Neuronal stem cell (in vitro differentiated cells): ENCODE data around the gene HAAO. TPM values are rescaled to one million over a fixed set of nuclear protein-coding genes. Genes with fewer than 3 reads are reported as not detected.

ENCODE experiments used
- DNase-seq: peaks from one replicate; pipeline ENCODE4 v3.0.0-alpha.2; 2013; ENCODE audit warnings: low spot score
- H2AFZ ChIP-seq: one replicate; pipeline ENCODE4 v1.6.1; 2013; ENCODE audit warnings: mild to moderate bottlenecking, low read length, inconsistent platforms
- H2AK5ac ChIP-seq: 2 replicates; pipeline ENCODE4 v1.6.1; 2013; ENCODE audit warnings: low read depth, mild to moderate bottlenecking, inconsistent platforms, low read length, moderate library complexity, mixed read lengths
- H2BK120ac ChIP-seq: 2 replicates; pipeline ENCODE4 v1.6.1; 2013; ENCODE audit warnings: low read depth, mild to moderate bottlenecking, inconsistent platforms, low read length, moderate library complexity, mixed read lengths
- H2BK12ac ChIP-seq: one replicate; pipeline ENCODE4 v1.6.1; 2013; ENCODE audit warnings: low read length, inconsistent platforms
- H2BK15ac ChIP-seq: 2 replicates; pipeline ENCODE4 v1.6.1; 2013; ENCODE audit warnings: mild to moderate bottlenecking, low read length, inconsistent platforms, mixed read lengths
- H2BK5ac ChIP-seq: one replicate; pipeline ENCODE4 v1.6.1; 2013; ENCODE audit warnings: inconsistent platforms, mild to moderate bottlenecking, low read length, moderate library complexity
- H3K14ac ChIP-seq: one replicate; pipeline ENCODE4 v1.6.1; 2013; ENCODE audit warnings: low read length, inconsistent platforms
- H3K18ac ChIP-seq: 2 replicates; pipeline ENCODE4 v1.6.1; 2013; ENCODE audit warnings: low read length, inconsistent platforms
- H3K23ac ChIP-seq: 2 replicates; pipeline ENCODE4 v1.6.1; 2013; ENCODE audit warnings: low read depth, mild to moderate bottlenecking, mixed read lengths, low read length, inconsistent platforms; ENCODE audit not compliant: poor library complexity
- H3K27ac ChIP-seq: replicated peaks from 3 replicates; pipeline ENCODE4 v1.5.1; 2013; ENCODE audit warnings: low read length, inconsistent platforms
- H3K27me3 ChIP-seq, 3 experiments: 2 replicates each; pipeline ENCODE4 v1.6.1; 2013; ENCODE audit warnings: low read length in 3 of 3, mild to moderate bottlenecking in 2 of 3, inconsistent platforms in 1 of 3, low read depth in 1 of 3, mixed read lengths in 1 of 3, moderate library complexity in 1 of 3; ENCODE audit not compliant: control insufficient read depth in 3 of 3, insufficient read depth in 3 of 3
- H3K36me3 ChIP-seq, 2 donors: replicated peaks in 1 of 2; 2 replicates each; pipeline ENCODE4 v1.6.1; 2013; ENCODE audit warnings: low read length in 2 of 2; ENCODE audit not compliant: control insufficient read depth in 2 of 2, insufficient read depth in 2 of 2
- H3K4ac ChIP-seq: 2 replicates; pipeline ENCODE4 v1.6.1; 2013; ENCODE audit warnings: inconsistent platforms, mild to moderate bottlenecking, low read length, moderate library complexity
- H3K4me1 ChIP-seq, 2 donors: 1 replicate in 1 of 2; 2 replicates in 1 of 2; pipeline ENCODE4 v1.6.1; 2013; ENCODE audit warnings: low read length in 2 of 2, low read depth in 1 of 2; ENCODE audit not compliant: control insufficient read depth in 2 of 2, insufficient read depth in 1 of 2
- H3K4me2 ChIP-seq: one replicate; pipeline ENCODE4 v1.6.1; 2013; ENCODE audit warnings: mild to moderate bottlenecking, low read length, inconsistent platforms; ENCODE audit not compliant: insufficient read depth, poor library complexity, severe bottlenecking
- H3K4me3 ChIP-seq, 2 donors: 2 replicates each; pipeline ENCODE4 v1.5.1; 2013; ENCODE audit warnings: low read length in 2 of 2, mild to moderate bottlenecking in 2 of 2, inconsistent platforms in 1 of 2, moderate library complexity in 1 of 2
- H3K79me1 ChIP-seq: one replicate; pipeline ENCODE4 v1.6.1; 2013; ENCODE audit warnings: low read depth, mild to moderate bottlenecking, inconsistent platforms, low read length, moderate library complexity
- H3K9ac ChIP-seq: one replicate; pipeline ENCODE4 v1.6.1; 2013; ENCODE audit warnings: mild to moderate bottlenecking, low read depth, low read length, inconsistent platforms; ENCODE audit not compliant: poor library complexity
- H3K9me3 ChIP-seq, 2 donors: replicated peaks in 1 of 2; 2 replicates each; pipeline versions ENCODE3 to v1.6.1; 2013; ENCODE audit warnings: low read length in 2 of 2, mild to moderate bottlenecking in 2 of 2, inconsistent platforms in 1 of 2, low read depth in 1 of 2, mixed read lengths in 1 of 2, moderate library complexity in 1 of 2; ENCODE audit not compliant: control insufficient read depth in 2 of 2, insufficient read depth in 1 of 2
- H4K8ac ChIP-seq: one replicate; pipeline ENCODE4 v1.6.1; 2013; ENCODE audit warnings: low read depth, mild to moderate bottlenecking, inconsistent platforms, low read length, moderate library complexity
- H4K91ac ChIP-seq: one replicate; pipeline ENCODE4 v1.6.1; 2013; ENCODE audit warnings: low read length, low read depth, mild to moderate bottlenecking, inconsistent platforms; ENCODE audit not compliant: poor library complexity
- WGBS, 2 donors: extraction: QIAGEN DNeasy Blood & Tissue Kit; methylation state at CpG; one replicate each; pipeline ENCODE4 v1.1.7; 2013; ENCODE audit warnings: missing lambda C conversion rate in 2 of 2, mixed read lengths in 1 of 2; ENCODE audit not compliant: insufficient read length in 2 of 2, insufficient replicate concordance in 1 of 2; ENCODE audit errors: extremely low coverage in 2 of 2; 5-methylcytosine and 5-hydroxymethylcytosine counted together
- polyA plus RNA-seq, 2 experiments: library from polyadenylated mRNA; stranded (reverse); fragments of 200-250 nt; gene quantifications; one replicate each; pipeline ENCODE4 v1.2.3, GENCODE V29; 2013

The HAAO gene
- 2.1 TPM for polyA plus RNA-seq (2013, experiment 1 of 2)
- 2.5 TPM for polyA plus RNA-seq (2013, experiment 2 of 2)

DNA sequence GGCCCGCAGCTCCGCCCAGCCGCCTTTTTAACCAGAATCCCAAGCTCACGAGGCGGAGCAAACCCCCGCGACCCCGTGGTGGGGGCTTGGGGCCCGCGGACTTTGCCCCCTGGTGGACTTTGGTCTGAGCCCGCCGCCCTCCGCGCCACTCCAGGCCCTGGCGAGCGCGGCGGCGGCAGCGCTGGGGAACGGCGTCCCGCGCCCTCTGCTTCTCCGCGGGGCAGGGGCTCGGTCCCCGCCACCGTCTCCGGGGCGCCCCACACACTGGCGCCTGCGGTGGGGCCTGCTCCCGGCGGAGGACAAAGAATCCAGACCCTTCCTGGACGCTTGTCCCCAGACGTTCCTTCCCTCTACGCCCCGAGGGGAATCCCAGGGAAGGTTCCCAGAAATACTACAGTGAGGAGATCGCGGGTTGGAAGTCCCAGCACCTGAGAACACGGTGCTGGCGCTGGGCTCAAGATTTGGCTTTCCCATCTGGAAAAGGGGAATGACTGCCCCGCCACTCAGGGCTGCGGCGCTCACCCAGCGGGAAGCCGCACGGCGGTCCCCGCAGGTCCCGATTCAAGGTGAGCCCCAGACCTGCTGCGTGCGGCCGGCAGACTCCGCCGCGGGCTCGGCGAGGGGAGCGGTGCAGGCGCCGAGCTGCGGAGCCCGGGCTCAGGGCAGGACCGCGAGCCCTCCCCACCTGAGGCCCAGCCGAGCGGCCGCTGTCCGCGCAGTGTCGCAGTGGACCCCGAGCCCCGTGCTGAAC is at the start of gene HAAO:
Gene HAAO, minus strand, starts transcription at position 1 of the 751 bp plus-strand sequence. CDS start 47 bp downstream, outside the sequence.
- Histone ChIP-seq H2BK120ac (no peak within 1 kb of the TSS), H4K8ac (peak within 1 kb of the TSS; percentile 3), H3K36me3 (no peaks in the 10 kb centered on the region), H2BK15ac (peak within 1 kb of the TSS; percentile 57), H3K14ac (no peak within 1 kb of the TSS), H3K4ac (no peak within 1 kb of the TSS), H3K4me3 (peak within 1 kb of the TSS in 1 of 2 donors; percentile 85), H3K27ac (peak within 1 kb of the TSS; percentile 27), H2AFZ (peak within 1 kb of the TSS; percentile 74), H3K4me2 (peak within 1 kb of the TSS; percentile 75), H3K4me1 (peaks cover 0 to 4% of the 10 kb centered on the region in 2 donors), H3K9me3 (peaks cover 3 to 12% of the 10 kb centered on the region in 2 donors), H2BK5ac (no peak within 1 kb of the TSS), H3K79me1 (no peaks in the 10 kb centered on the region), H3K18ac (peak within 1 kb of the TSS; percentile 96), H4K91ac (peak within 1 kb of the TSS; percentile 56), H3K27me3 (peaks cover 0 to 8% (median 0%) of the 10 kb centered on the region in 3 experiments), H3K9ac (peak within 1 kb of the TSS; percentile 88), H2AK5ac (peak within 1 kb of the TSS; percentile 72), H2BK12ac (peak within 1 kb of the TSS; percentile 10), H3K23ac (peak within 1 kb of the TSS; percentile 53)
- DNase-seq: peak; percentile 57
- WGBS, 2 donors: no CpG with 5 or more reads among the region's 75 CpGs

DNA sequence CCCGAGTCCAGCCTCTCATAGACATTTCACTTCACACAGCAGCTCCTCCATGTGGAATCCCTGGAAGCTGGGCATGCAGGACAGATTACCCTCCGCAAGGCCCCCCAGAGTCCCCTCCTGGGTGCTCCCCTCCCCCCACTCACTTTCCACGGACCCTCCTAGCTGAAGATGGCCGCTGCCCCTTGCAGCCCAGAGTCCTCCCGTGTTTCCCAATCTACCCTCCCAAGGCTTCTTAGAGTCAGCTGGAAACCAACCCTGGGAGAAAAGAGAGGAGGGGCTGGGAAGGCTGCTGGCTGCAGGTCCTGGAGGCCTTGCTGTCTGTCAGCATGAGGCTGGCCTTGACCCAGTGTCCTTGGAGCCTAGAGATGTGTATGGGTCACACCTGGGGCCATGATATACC is 49.0 kb upstream of the HAAO start:
- Histone ChIP-seq H2BK5ac (no peak overlapping the region), H3K4me2 (no peak overlapping the region), H3K18ac (no peak overlapping the region), H3K23ac (no peak overlapping the region), H4K8ac (no peak overlapping the region), H3K79me1 (no peaks in the 10 kb centered on the region), H3K4me3 (no peak overlapping the region), H3K36me3 (no peaks in the 10 kb centered on the region), H4K91ac (no peak overlapping the region), H2AFZ (no peak overlapping the region), H2BK15ac (no peak overlapping the region), H3K14ac (no peak overlapping the region), H2AK5ac (no peak overlapping the region), H3K9ac (no peak overlapping the region), H3K4me1 (peaks cover 6 to 7% of the 10 kb centered on the region in 2 donors), H2BK12ac (no peak overlapping the region), H3K9me3 (no peaks in the 10 kb centered on the region), H3K4ac (peak overlapping the region; percentile 53), H2BK120ac (no peak overlapping the region), H3K27me3 (no peaks in the 10 kb centered on the region), H3K27ac (no peak overlapping the region)
- DNase-seq: no peak
- no CpG with 5 or more reads among the region's 5 CpGs for WGBS, 2 donors

DNA sequence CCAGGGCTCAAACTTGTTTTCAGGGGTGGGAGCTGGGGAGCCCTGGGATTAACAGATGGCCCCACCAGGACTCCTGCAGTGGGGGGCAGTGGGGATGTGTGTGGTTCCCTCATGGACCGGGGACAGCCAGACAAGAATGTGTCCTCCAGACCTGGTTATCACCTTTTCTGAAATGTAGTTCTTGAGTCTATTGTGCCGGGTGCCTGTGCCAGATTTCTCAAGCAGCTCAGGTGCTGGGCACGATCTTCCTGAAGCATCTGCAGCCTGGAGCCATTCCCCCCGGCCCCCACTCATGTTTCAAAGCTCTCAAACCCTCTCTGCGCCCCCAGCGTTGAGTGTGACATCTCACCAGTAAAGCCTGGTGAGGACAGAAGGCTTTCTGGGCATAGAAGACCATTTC is 48.4 kb upstream of the HAAO start:
- DNase-seq: no peak
- no CpG with 5 or more reads among the region's 6 CpGs for WGBS, 2 donors

DNA sequence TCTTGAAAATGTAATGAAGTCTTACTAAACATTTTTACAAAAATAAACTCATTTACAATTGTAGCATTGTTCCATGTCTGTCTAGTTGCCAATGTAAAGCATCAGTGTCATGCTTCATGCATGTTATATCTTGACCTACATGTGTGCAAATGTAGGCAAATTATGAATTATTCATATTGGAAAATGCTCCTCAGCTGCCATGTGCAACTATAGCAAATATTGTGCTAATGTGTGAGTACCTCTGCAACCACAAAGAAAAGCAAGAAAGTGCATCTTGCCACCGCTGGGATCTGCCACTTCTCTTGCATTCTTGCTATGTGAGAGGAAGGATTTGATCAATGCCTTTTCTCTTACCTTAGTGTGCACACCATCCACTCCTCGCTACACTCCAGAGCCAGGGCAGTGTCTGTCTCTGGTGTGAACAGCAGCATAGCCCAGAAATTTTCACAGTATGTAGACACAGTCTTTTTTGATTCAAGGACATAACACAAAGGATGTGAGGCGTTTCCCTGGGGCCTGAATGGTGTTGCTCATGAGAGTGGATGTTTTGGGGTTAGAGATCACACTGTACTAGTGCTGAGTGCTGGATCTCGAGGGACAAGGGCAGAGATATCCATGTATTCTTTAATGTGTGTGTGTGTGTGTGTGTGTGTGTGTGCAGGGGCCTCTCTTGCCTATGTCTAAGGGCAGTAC is 47.6 kb upstream of the HAAO start:
- H3K23ac ChIP-seq: no peak overlapping the region
- H3K79me1 ChIP-seq: no peaks in the 10 kb centered on the region
- H3K9ac ChIP-seq: no peak overlapping the region
- no CpG with 5 or more reads among the region's 4 CpGs for WGBS, 2 donors
- no peak overlapping the region for H3K18ac ChIP-seq
- no peak overlapping the region for H3K14ac ChIP-seq
- no peak overlapping the region for H2AK5ac ChIP-seq
- H2BK120ac ChIP-seq: no peak overlapping the region
- no peak overlapping the region for H2BK12ac ChIP-seq
- no peak overlapping the region for H3K4ac ChIP-seq
- H3K9me3 ChIP-seq: no peaks in the 10 kb centered on the region
- H3K27me3 ChIP-seq: no peaks in the 10 kb centered on the region
- no peak overlapping the region for H2BK15ac ChIP-seq
- no peak overlapping the region for H3K4me2 ChIP-seq
- peaks cover 3 to 7% of the 10 kb centered on the region in 2 donors for H3K4me1 ChIP-seq
- H4K8ac ChIP-seq: peak overlapping the region; percentile 3
- peak overlapping the region; percentile 69 for H2AFZ ChIP-seq
- no peak overlapping the region for H3K4me3 ChIP-seq
- no peak for DNase-seq
- H2BK5ac ChIP-seq: no peak overlapping the region
- H3K27ac ChIP-seq: no peak overlapping the region
- no peaks in the 10 kb centered on the region for H3K36me3 ChIP-seq
- no peak overlapping the region for H4K91ac ChIP-seq

More for the DNA sequence above, 48.4 kb upstream of the HAAO start:
- no peak overlapping the region for H3K23ac ChIP-seq
- H4K91ac ChIP-seq: no peak overlapping the region
- no peak overlapping the region for H4K8ac ChIP-seq
- H3K27me3 ChIP-seq: no peaks in the 10 kb centered on the region
- H3K27ac ChIP-seq: no peak overlapping the region
- no peak overlapping the region for H3K4me2 ChIP-seq
- no peak overlapping the region for H2BK15ac ChIP-seq
- H2AK5ac ChIP-seq: no peak overlapping the region
- H2BK120ac ChIP-seq: no peak overlapping the region
- H2BK12ac ChIP-seq: no peak overlapping the region
- H3K4me1 ChIP-seq: peaks cover 6 to 7% of the 10 kb centered on the region in 2 donors
- no peaks in the 10 kb centered on the region for H3K9me3 ChIP-seq
- peak overlapping the region; percentile 69 for H2AFZ ChIP-seq
- H3K9ac ChIP-seq: no peak overlapping the region
- no peak overlapping the region for H3K14ac ChIP-seq
- no peaks in the 10 kb centered on the region for H3K36me3 ChIP-seq
- H3K4ac ChIP-seq: no peak overlapping the region
- H3K18ac ChIP-seq: no peak overlapping the region
- no peaks in the 10 kb centered on the region for H3K79me1 ChIP-seq
- H2BK5ac ChIP-seq: no peak overlapping the region
- no peak overlapping the region for H3K4me3 ChIP-seq
